B cell (primary cell): ENCODE measurements around the gene BPIFA1. TPM values are rescaled to one million over a fixed set of nuclear protein-coding genes. Genes with fewer than 3 reads are reported as not detected.

Source experiments
- ATAC-seq: fragments of 200-7000 bp; cut with Tn5 transposase; one replicate; pipeline ENCODE4 v1.10.0; 2021; ENCODE audit warnings: low read depth, mild to moderate bottlenecking, moderate number of reproducible peaks, moderate library complexity
- CTCF ChIA-PET: fragments of 350-600 bp; sonication (Branson Sonifier 250); formaldehyde crosslinking; loops from one replicate; lab custom pipeline; 2021; ENCODE audit warnings: antibody characterized with exemption, inconsistent platforms; lab: Charles Lee
- POLR2A ChIA-PET: fragments of 350-600 bp; sonication (Branson Sonifier 250); formaldehyde crosslinking; loops from one replicate; lab custom pipeline; 2021; ENCODE audit warnings: antibody characterized with exemption; lab: Charles Lee
- DNase-seq: peaks from one replicate; pipeline ENCODE4 v3.0.0; 2013
- H2AFZ ChIP-seq: 2 replicates; pipeline ENCODE4 v1.6.1; 2012; ENCODE audit warnings: mild to moderate bottlenecking, low read depth, low read length; ENCODE audit not compliant: insufficient read depth, poor library complexity, severe bottlenecking
- H3K27ac ChIP-seq, 2 donors: 1 replicate in 1 of 2; 2 replicates in 1 of 2; pipeline ENCODE4 v1.5.1; 2012 to 2013; ENCODE audit warnings: low read length in 2 of 2, mild to moderate bottlenecking in 2 of 2, moderate library complexity in 1 of 2
- H3K27me3 ChIP-seq, 4 experiments: fragments of 200-600 bp in 1 of 4; sonication (generic) in 1 of 4; replicated peaks in 1 of 4; 1 replicate in 2 of 4; 2 replicates in 2 of 4; pipeline versions ENCODE4 v1.6.1 to v1.7.0; 2013 to 2016; ENCODE audit warnings: low read length in 3 of 4, mild to moderate bottlenecking in 2 of 4, mixed read lengths in 1 of 4, moderate library complexity in 1 of 4; ENCODE audit not compliant: insufficient read depth in 4 of 4, control insufficient read depth in 3 of 4; ENCODE audit errors: control extremely low read depth in 1 of 4
- H3K36me3 ChIP-seq, 2 experiments: replicated peaks in 1 of 2; 1 replicate in 1 of 2; 2 replicates in 1 of 2; pipeline versions ENCODE4 v1.6.1 to v1.7.1; 2013; ENCODE audit warnings: low read length in 1 of 2; ENCODE audit not compliant: insufficient read depth in 2 of 2, control insufficient read depth in 1 of 2; ENCODE audit errors: control extremely low read depth in 1 of 2, extremely low read depth in 1 of 2
- H3K4me1 ChIP-seq, 2 donors: fragments of 200-600 bp in 1 of 2; sonication (generic) in 1 of 2; 1 replicate in 1 of 2; 2 replicates in 1 of 2; pipeline versions ENCODE4 v1.5.1 to v1.6.1; 2013 to 2017; ENCODE audit warnings: low read length in 2 of 2; ENCODE audit not compliant: control insufficient read depth in 2 of 2, insufficient read depth in 2 of 2
- H3K4me2 ChIP-seq: replicated peaks from 2 replicates; pipeline ENCODE3; 2012; ENCODE audit warnings: mild to moderate bottlenecking, low read depth, low read length; ENCODE audit not compliant: poor library complexity, severe bottlenecking
- H3K4me3 ChIP-seq, 5 experiments: fragments of 200-600 bp in 1 of 5; sonication (generic) in 1 of 5; 1 replicate in 3 of 5; 2 replicates in 2 of 5; pipeline versions ENCODE4 v1.5.1 to v1.7.0; 2011 to 2016; ENCODE audit warnings: low read length in 4 of 5, mild to moderate bottlenecking in 4 of 5, low read depth in 2 of 5, control low read depth in 1 of 5, moderate library complexity in 1 of 5; ENCODE audit not compliant: insufficient read depth in 1 of 5; ENCODE audit errors: control extremely low read depth in 1 of 5, extremely low read depth in 1 of 5
- H3K79me2 ChIP-seq: fragments of 200-600 bp; sonication (generic); one replicate; pipeline ENCODE4 v1.6.0; 2016; ENCODE audit warnings: low read length; ENCODE audit not compliant: control insufficient read depth, insufficient read depth
- H3K9ac ChIP-seq: fragments of 200-600 bp; sonication (generic); 2 replicates; pipeline ENCODE4 v1.6.1; 2017; ENCODE audit warnings: mild to moderate bottlenecking, low read length, moderate library complexity
- H3K9me3 ChIP-seq, 3 donors: one replicate each; pipeline versions ENCODE4 v1.6.1 to v1.7.1; 2013; ENCODE audit warnings: low read length in 2 of 3; ENCODE audit not compliant: control insufficient read depth in 2 of 3, insufficient read depth in 1 of 3; ENCODE audit errors: control extremely low read depth in 1 of 3
- H4K20me1 ChIP-seq: 2 replicates; pipeline ENCODE4 v1.6.0; 2012; ENCODE audit warnings: mild to moderate bottlenecking, low read length; ENCODE audit not compliant: insufficient read depth, control insufficient read depth, poor library complexity, severe bottlenecking
- H3K27ac Mint-ChIP-seq: one replicate; pipeline ENCODE4 v1.8.0; 2021; ENCODE audit warnings: mixed read lengths
- H3K27me3 Mint-ChIP-seq: one replicate; pipeline ENCODE4 v1.8.0; 2021; ENCODE audit warnings: mixed read lengths
- H3K4me1 Mint-ChIP-seq: one replicate; pipeline ENCODE4 v1.8.0; 2021; ENCODE audit warnings: mixed read lengths
- H3K4me3 Mint-ChIP-seq: one replicate; pipeline ENCODE4 v1.8.0; 2021; ENCODE audit warnings: mixed read lengths
- H3K9me3 Mint-ChIP-seq: one replicate; pipeline ENCODE4 v1.8.0; 2022; ENCODE audit warnings: mixed read lengths; ENCODE audit not compliant: insufficient read depth
- CTCF ChIP-seq: fragments of 200-600 bp; IDR thresholded peaks from one replicate; pipeline ENCODE4 v1.8.0; 2022; ENCODE audit warnings: antibody characterized with exemption, mild to moderate bottlenecking
- EZH2 ChIP-seq: IDR thresholded peaks from 2 replicates; pipeline ENCODE4 v1.6.1; 2012; ENCODE audit warnings: borderline replicate concordance, low read depth, mild to moderate bottlenecking, moderate library complexity, low read length; ENCODE audit not compliant: insufficient read depth, poor library complexity, severe bottlenecking
- WGBS: methylation state at CpG from one replicate; pipeline ENCODE4 v1.1.5; 2013; ENCODE audit warnings: missing lambda C conversion rate; ENCODE audit not compliant: insufficient coverage; 5-methylcytosine and 5-hydroxymethylcytosine counted together
- intact Hi-C: fragments of 100-400 bp; cut with micrococcal nuclease; formaldehyde crosslinking; loops from one replicate; pipeline ENCODE4 v1.10.0; 2022
- polyA plus RNA-seq: library from polyadenylated mRNA; depleted of rRNA; stranded (reverse); fragments of >200 nt; gene quantifications from 2 replicates; pipeline ENCODE4 v1.2.3, GENCODE V29; 2012
- total RNA-seq, 2 donors: library from RNA; stranded (reverse); fragments of 120-200 nt in 1 of 2; gene quantifications; 1 replicate in 1 of 2; 2 replicates in 1 of 2; pipeline versions ENCODE4 v1.2.3 to v1.2.4, GENCODE V29; 2013 to 2022

The BPIFA1 gene
- total and polyA plus RNA-seq, 2 donors (not counting 1 experiment from before 2014, with no cell fraction given), result not detected

- Histone ChIP-seq H2AFZ (no peak overlapping the region), H3K4me1 (no peaks in the 10 kb centered on the region), H3K4me2 (no peak overlapping the region), H3K9me3 (no peaks in the 10 kb centered on the region), H3K36me3 (no peaks in the 10 kb centered on the region), H3K4me3 (no peak overlapping the region), H3K27me3 (no peaks in the 10 kb centered on the region), H4K20me1 (no peaks in the 10 kb centered on the region), H3K27ac (no peak overlapping the region), H3K9ac (no peak overlapping the region), H3K79me2 (no peaks in the 10 kb centered on the region)
- WGBS, result 83% methylated on average over 10 of the region's 12 CpGs
- Mint-ChIP-seq H3K4me1 (no peaks in the 10 kb centered on the region), H3K27me3 (peaks cover 20% of the 10 kb centered on the region), H3K4me3 (no peak overlapping the region), H3K9me3 (no peaks in the 10 kb centered on the region), H3K27ac (no peak overlapping the region)
- POLR2A ChIA-PET, result no interaction called here
- ATAC-seq (no peak), DNase-seq (no peak)
- CTCF ChIA-PET, result interaction anchor here (0.6 kb wide), 1 partner anchor 8 kb away, joined by 3 read pairs; no protein-coding TSS in a partner anchor
- TF ChIP-seq EZH2 (no peak), CTCF (no peak)
- intact Hi-C loops, result no loop called here
These were observed 40.7 kb downstream of the BPIFA1 start for GRCh38 chr20:33276303-33277113.
